ENCODE results near the gene TARDBP. TPM values are rescaled to one million over a fixed set of nuclear protein-coding genes. Genes with fewer than 3 reads are reported as not detected.
"Not testable (repeated sequence)": the region's sequence is repeated elsewhere in the genome, so short reads cannot be mapped to it uniquely, and the experiment has no call there.

The TARDBP gene
- total and polyA plus RNA-seq, 9 donors: 106 to 175 (median 143) TPM

DNA sequence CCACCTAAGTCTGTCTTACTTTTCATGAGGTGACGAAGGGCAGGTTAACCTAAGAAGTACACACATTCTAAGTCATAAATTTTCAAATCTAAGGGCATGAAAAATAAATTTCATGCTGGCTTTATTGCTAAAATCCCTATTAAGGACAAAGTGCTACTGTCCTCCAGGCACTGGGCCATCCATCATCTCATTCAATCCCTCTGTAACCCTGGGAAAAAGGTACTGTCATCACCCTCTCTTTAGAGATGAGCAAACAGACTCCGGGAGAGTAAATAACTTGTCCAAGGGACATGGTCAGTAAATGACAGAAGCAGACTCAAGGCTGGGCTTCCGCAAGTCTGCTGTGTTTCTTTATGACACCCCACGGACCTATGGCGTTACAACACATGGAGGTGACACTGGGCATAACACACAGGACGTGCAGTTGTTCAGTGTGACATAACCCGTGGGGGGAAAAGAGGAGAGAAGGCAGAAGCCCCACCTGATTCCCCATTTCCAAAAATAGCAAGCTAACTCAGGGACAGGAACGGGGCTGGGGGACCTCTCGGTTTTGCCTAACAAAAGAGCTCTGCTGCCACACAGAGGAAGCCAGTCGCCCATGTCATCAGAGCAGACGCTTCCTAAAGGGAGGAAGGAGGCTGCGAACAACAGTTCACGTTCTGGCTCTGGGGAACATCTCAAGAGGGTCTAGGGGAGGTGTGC is 59.9 kb downstream of the TARDBP start:
- Histone ChIP-seq H3K4me1 (ENCODE audit: insufficient read depth) (no peaks in the 10 kb centered on the region), H3K27me3 (no peaks in the 10 kb centered on the region), H3K36me3 (no peaks in the 10 kb centered on the region), H3K27ac (no peak overlapping the region), H3K4me3 (no peak overlapping the region), H3K9me3 (no peaks in the 10 kb centered on the region)
- TF ChIP-seq, protein P1, sequence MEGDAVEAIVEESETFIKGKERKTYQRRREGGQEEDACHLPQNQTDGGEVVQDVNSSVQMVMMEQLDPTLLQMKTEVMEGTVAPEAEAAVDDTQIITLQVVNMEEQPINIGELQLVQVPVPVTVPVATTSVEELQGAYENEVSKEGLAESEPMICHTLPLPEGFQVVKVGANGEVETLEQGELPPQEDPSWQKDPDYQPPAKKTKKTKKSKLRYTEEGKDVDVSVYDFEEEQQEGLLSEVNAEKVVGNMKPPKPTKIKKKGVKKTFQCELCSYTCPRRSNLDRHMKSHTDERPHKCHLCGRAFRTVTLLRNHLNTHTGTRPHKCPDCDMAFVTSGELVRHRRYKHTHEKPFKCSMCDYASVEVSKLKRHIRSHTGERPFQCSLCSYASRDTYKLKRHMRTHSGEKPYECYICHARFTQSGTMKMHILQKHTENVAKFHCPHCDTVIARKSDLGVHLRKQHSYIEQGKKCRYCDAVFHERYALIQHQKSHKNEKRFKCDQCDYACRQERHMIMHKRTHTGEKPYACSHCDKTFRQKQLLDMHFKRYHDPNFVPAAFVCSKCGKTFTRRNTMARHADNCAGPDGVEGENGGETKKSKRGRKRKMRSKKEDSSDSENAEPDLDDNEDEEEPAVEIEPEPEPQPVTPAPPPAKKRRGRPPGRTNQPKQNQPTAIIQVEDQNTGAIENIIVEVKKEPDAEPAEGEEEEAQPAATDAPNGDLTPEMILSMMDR (IDR thresholded peaks at IDR 0.05): no peak
- no peak for TF ChIP-seq EP300 (IDR thresholded peaks at IDR 0.05)
- WGBS, 3 donors: 71 to 88% (median 83%) methylated on average over 13 of the region's 13 CpGs
- intact Hi-C loops (cut with DNase I): no loop called here
- peak in 1 of 5 donors; percentile 7 for DNase-seq

DNA sequence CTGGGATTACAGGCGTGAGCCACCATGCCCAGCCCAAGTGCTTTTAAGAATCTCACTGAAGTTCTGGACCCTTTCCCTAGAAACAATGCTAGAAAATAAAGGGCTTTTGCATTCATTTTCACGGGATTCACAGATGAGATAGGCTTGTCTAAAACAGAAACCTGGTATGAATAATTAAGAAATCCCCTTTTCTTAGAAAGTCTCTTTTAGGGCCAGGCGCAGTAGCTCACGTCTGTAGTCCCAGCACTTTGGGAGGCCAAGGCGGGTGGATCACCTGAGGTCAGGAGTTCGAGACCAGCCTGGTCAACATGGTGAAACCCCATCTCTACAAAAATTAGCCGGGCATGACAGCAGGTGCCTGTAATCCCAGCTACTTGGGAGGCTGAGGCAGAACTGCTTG is 60.9 kb downstream of the TARDBP start:
- intact Hi-C loops (cut with DNase I): not testable (repeated sequence)

More for the DNA sequence above, 60.9 kb downstream of the TARDBP start:
- not testable (repeated sequence) for H3K36me3 ChIP-seq; H3K9me3 ChIP-seq; H3K4me1 ChIP-seq (ENCODE audit: insufficient read depth); H3K4me3 ChIP-seq; H3K27me3 ChIP-seq; H3K27ac ChIP-seq
- 90 to 93% (median 92%) methylated on average over 7 of the region's 7 CpGs for WGBS, 3 donors
- DNase-seq: peak in 1 of 5 donors; percentile 3

Other genes starting within 250 kb of the TARDBP start
- gene CASZ1, start 216.0 kb upstream of the TARDBP start, total RNA-seq: 10 to 100 TPM in 3 of 7 donors, 1 to 10 TPM in 4; 2.4 to 15.7 (median 4.5) TPM
- gene CASZ1, start 216.0 kb upstream of the TARDBP start, polyA plus RNA-seq: 1 to 10 TPM; 2.4 to 2.8 TPM
- under 1 TPM in 1 of 7 donors, not detected in 6; 0.10 TPM for gene MASP2, start 34.6 kb downstream of the TARDBP start, total RNA-seq
- gene MASP2, start 34.6 kb downstream of the TARDBP start, polyA plus RNA-seq: under 1 TPM in 1 of 2 donors, not detected in 1; 0.08 TPM
- 100 to 1,000 TPM in 1 of 7 donors, 10 to 100 TPM in 6; 31.7 to 111 (median 72.5) TPM for gene SRM, start 47.4 kb downstream of the TARDBP start, total RNA-seq
- 10 to 100 TPM; 52.5 to 55.1 TPM for gene SRM, start 47.4 kb downstream of the TARDBP start, polyA plus RNA-seq
- 10 to 100 TPM; 36.1 to 56.6 (median 48.6) TPM for gene EXOSC10, start 87.2 kb downstream of the TARDBP start, total RNA-seq
- 10 to 100 TPM; 42.4 to 60.5 TPM for gene EXOSC10, start 87.2 kb downstream of the TARDBP start, polyA plus RNA-seq
- 1 to 10 TPM in 3 of 7 donors, under 1 TPM in 2, not detected in 2; 0.30 to 4.8 (median 1.4) TPM for gene ANGPTL7, start 176.7 kb downstream of the TARDBP start, total RNA-seq
- 1 to 10 TPM in 1 of 2 donors, under 1 TPM in 1; 0.08 to 4.1 TPM for gene ANGPTL7, start 176.7 kb downstream of the TARDBP start, polyA plus RNA-seq
- gene MTOR, start 249.9 kb downstream of the TARDBP start, total RNA-seq: 10 to 100 TPM; 11.7 to 32.4 (median 21.3) TPM
- 10 to 100 TPM; 12.1 to 27.9 TPM for gene MTOR, start 249.9 kb downstream of the TARDBP start, polyA plus RNA-seq